Spleen (tissue), 7 donors: ENCODE results near the gene BCAT1.

Source experiments
- POLR2A ChIP-seq, 3 donors: fragments of 450-650 bp; IDR thresholded peaks; one replicate each; pipeline ENCODE4 v1.5.1; 2017; ENCODE audit warnings: antibody characterized with exemption in 3 of 3, mild to moderate bottlenecking in 1 of 3
- POLR2AphosphoS5 ChIP-seq, 3 donors: sonication (generic); formaldehyde crosslinking; IDR thresholded peaks; one replicate each; pipeline ENCODE4 v1.5.1; 2017; ENCODE audit warnings: antibody characterized with exemption in 3 of 3
- TF ChIP-seq, protein P1 (sequence below), 11 experiments: fragments of 200-600 bp in 7 of 11; fragments of 450-650 bp in 4 of 11; sonication (generic) in 4 of 11; IDR thresholded peaks in 8 of 11; conservative IDR thresholded peaks in 3 of 11; 1 replicate in 7 of 11; 2 replicates in 4 of 11; pipeline versions ENCODE4 v1.4.0 to v1.8.0; 2016 to 2021; ENCODE audit warnings: antibody characterized with exemption in 11 of 11, inconsistent platforms in 4 of 11, mild to moderate bottlenecking in 1 of 11
- donor health status: DM: no; HTN: no; CAD: no; lungs with moderate emphysema.
- donor health status: DM: no; HTN: no; CAD: no.
- donor health status: DM: no; HTN: no; CAD: no.

DNA sequence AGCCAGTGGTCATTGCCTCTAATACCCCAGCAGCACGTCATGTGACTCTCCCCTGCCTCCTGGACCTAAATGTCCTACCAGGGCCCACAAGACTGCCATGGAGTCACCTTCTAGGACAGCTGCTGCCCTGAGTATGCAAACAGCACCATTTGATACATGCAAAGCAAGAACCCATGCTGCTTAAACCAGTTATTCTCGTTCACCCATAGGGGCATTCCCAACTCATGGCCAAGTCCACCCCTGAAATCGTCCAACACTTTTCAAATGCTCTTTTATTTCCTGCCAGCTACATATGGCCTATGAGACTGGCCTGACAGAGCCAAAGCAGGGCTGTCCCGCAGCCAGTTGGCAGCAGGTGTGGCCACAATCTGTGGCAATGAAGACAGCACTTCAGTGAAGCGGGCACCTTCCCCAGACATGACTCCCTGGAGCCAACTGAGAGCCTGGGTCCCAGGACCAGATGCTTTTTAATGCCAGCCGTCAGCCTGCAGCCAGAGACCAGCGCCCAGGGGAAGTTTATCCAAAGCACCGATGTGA is 99.9 kb downstream of the BCAT1 start:
- TF ChIP-seq, protein P1, sequence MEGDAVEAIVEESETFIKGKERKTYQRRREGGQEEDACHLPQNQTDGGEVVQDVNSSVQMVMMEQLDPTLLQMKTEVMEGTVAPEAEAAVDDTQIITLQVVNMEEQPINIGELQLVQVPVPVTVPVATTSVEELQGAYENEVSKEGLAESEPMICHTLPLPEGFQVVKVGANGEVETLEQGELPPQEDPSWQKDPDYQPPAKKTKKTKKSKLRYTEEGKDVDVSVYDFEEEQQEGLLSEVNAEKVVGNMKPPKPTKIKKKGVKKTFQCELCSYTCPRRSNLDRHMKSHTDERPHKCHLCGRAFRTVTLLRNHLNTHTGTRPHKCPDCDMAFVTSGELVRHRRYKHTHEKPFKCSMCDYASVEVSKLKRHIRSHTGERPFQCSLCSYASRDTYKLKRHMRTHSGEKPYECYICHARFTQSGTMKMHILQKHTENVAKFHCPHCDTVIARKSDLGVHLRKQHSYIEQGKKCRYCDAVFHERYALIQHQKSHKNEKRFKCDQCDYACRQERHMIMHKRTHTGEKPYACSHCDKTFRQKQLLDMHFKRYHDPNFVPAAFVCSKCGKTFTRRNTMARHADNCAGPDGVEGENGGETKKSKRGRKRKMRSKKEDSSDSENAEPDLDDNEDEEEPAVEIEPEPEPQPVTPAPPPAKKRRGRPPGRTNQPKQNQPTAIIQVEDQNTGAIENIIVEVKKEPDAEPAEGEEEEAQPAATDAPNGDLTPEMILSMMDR (IDR thresholded peaks at IDR 0.05 in 8 of 11, conservative IDR thresholded peaks at IDR 0.05 in 3 of 11), result no peak
- no peak for TF ChIP-seq POLR2A (IDR thresholded peaks at IDR 0.05)
- TF ChIP-seq POLR2AphosphoS5 (IDR thresholded peaks at IDR 0.05), result no peak
